Fibroblast of skin of abdomen (primary cell): Measurements from ENCODE around the gene PDE4DIP.
"Not testable (repeated sequence)": the region's sequence is repeated elsewhere in the genome, so short reads cannot be mapped to it uniquely, and the experiment has no call there.

Experiments used
- DNase-seq: peaks from one replicate; pipeline ENCODE4 v3.0.0-alpha.2; 2013

Gene PDE4DIP

GRCh38 chr1:148874408-148875388, 30.5 kb downstream of the PDE4DIP start:
- not testable (repeated sequence) for DNase-seq

DNA sequence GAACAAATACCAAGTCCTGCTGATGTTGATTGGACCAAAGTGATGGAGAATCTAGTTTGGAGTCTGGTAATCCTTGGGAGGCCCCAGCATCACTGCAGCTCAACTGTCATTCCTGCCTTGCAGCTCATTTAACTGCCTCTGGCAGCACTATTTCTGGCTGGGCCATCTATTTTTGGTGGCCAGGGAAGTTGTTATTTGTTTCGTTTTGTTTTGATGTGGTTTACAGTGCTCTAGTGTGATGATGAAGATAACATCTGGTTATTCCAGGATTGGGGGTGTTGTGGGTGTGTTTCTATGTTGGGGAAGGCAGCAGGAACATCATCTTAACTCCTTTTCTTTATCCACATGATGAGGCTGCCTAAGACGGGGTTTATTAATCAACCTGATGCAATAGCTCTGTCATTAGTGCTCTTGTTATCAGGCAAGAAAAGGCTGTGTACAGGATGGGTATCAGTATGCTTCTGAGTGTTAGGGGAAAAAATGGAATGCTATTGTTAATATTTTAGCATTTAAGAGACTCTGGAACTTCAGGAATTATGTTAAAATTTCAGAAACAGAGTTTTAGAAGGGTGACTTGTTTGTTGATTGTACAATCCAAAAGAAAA, 35.7 kb downstream of the PDE4DIP start:
- not testable (repeated sequence) for DNase-seq

DNA sequence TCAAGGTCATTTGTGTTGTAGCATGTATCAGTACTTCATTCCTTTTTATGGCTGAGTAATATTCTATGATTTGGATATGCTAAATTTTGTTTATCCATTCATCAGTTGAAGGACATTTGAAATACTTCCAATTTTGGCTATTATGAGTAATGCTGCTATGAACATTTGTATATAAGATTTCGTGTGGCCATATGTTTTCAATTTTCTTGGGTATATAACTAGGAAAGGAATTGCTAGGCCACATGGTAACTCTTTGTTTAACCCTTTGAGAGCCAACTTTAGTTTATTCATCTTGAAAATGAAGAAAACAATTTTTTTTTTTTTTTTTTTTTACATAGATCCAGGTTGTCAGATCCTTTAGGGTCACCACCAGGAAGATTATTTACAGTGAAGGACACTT, 37.0 kb downstream of the PDE4DIP start:
- DNase-seq: not testable (repeated sequence)

- not testable (repeated sequence) for DNase-seq
Observed at GRCh38 chr1:148885219-148885618, 41.0 kb downstream of the PDE4DIP start.

DNA sequence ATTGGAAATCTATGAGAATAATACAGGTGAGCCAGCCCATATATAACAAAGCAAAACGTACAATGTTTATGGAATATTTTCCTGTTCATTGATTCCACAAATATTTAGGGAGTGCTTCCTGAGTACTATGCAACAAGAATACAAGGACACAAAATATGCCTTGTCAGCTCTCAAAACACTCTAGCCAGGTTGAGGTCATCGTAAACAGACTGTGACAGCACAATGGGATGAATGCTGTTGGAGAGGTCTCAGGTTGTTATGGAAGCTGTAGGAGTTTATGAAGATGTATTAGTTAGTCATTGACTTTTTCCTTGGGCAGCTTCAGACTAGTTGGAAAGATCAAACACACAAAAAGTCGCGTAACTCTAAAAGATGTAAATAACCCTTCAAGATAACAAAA, 42.1 kb downstream of the PDE4DIP start:
- not testable (repeated sequence) for DNase-seq

GRCh38 chr1:148888597-148888996, 44.4 kb downstream of the PDE4DIP start:
- not testable (repeated sequence) for DNase-seq

GRCh38 chr1:148889267-148890074, 45.2 kb downstream of the PDE4DIP start:
- not testable (repeated sequence) for DNase-seq

DNA sequence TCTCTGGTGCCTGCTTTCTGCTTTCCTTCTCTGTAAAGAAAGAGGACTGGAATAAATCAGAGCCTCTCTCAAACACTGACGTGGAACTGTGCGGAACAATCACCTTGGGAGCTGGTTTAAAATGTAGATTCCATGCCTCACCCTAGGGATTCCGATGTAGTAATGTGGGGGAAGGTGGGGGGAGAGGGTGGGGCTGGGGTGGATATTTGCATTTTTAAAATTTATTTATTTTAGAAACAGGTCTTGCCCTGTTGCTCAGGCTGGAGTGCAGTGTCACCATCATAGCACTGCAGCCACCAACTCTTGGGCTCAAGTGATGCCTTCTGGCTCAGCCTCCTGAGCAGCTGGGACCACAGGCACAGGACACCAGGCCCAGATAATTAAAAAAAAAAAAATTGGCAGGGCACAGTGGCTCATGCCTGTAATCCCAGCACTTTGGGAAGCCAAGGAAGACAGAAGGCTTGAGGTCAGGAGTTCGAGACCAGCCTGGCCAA, 45.9 kb downstream of the PDE4DIP start:
- not testable (repeated sequence) for DNase-seq

GRCh38 chr1:148894360-148895352, 50.4 kb downstream of the PDE4DIP start:
- DNase-seq: not testable (repeated sequence)

DNA sequence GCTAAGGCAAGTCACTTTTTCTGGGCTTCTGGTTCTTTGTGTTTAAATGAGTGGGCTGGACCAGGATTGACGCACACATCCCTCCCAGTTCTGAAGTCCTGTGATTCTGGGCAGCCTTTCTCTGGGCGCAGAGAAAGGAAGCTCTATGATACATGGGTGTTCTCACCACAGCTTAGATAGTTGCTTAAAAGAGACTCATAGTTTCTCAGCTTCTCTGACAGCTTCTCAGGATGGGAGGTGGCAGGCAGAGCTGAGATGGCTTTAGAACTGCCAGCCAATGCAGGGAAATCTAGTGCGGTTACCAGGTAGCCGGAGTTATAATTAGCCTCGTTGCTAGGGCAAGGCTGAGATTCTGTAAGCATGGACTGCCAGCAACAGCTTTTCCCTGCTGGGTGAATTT, 55.8 kb downstream of the PDE4DIP start:
- not testable (repeated sequence) for DNase-seq

DNA sequence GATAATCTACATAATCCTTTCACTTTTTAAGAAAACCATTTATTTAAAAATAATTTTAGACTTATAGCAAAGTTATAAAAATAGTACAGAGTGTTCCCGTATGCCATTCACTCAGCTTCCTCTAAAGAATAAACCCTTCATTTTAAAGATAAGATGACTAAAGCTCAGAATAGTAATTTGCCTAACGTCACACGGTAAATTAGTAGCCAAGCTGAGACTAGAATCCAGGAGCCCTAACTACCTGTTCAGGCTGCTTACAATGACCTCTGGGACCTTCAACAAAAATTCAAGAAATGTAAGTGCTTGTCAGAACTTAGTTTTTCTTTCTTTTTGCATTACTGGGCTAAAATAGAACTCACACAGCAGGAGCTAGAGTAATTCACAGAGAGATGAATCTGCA, 56.5 kb downstream of the PDE4DIP start:
- DNase-seq: not testable (repeated sequence)

DNA sequence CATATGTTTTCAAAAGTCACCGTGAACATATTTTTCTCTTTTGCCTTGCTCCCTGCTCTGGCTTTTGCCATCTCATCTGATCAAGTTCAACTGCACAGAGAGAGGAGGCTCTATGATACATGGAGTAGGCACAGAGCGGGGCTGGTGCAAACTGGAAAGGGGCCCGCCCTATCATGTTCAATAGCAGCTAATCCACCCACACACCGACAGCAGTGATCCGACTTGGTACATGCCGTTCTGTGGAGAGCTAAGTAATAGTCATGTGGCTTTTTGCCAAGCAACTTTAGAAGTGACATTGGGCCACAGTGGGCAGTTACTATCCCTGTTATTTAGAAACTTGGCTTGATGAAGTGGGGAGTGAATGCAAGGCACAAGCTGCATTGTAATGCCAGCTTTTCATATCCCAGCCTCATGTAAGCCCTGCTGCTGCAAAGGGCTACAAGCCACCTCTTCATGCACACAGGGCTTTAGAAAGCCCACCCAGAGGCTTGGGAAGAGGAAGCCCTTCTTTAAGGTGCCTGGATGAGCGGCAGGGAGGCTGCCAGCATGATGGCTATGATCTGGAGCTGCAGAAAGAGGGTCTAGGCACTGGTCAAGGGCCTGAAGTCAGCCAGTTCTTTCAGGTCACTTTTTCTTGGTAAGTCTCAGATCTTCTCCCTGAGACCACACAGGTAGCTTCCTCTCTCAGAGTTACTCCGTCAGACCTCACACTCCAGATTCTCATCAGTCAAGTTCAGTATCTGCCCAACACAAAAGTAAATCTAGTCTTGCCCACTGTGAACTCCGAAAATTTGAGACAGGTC, 57.1 kb downstream of the PDE4DIP start:
- not testable (repeated sequence) for DNase-seq

DNA sequence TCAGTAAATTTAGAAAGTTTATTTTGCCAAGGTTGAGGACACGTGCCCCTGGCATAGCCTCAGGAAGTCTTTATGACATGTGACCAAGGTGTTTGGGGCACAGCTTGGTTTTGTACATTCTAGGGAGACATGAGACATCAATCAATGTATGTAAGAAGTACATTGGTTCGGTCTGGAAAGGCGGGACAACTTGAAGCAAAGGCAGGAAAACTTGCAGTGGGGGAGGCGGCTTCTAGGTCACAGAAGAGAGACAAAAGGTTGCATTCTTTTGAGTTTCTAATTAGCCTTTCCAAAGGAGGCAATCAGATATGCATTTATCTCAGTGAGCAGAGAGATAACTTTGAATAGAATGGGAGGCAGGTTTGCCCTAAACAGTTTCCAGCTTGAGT, 57.7 kb downstream of the PDE4DIP start:
- DNase-seq: not testable (repeated sequence)

GRCh38 chr1:148909219-148909826, 65.1 kb downstream of the PDE4DIP start:
- DNase-seq: not testable (repeated sequence)

DNA sequence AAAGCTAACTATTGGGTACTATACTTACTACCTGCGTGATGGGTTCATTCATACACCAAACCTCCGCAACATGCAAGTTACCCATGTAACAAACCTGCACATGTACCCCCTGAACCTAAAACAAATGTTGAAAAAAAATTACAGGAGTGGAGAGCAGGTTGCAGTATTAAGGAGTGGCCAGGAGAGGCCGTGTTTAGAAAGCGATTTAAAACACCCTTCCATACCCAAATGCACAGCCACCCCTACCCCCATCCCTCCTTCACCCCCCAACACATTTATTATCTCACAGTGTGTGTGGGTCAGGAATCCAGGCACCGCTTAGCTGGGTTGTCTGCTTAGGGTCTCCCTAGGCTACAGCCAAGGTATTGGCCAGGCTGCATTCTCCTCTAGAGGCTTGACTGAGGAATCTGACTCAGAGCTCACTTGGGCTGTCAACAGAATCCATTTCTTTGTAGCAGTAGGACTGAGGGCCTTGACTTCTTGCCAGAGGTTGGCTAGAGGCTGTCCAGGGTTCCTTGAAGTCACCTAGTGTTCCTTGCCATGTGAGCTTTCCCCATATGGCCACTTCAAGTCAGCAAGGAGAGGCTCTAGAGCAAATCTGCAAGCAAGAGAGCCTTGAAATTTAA, 67.2 kb downstream of the PDE4DIP start:
- not testable (repeated sequence) for DNase-seq

- DNase-seq: not testable (repeated sequence)
Observed at GRCh38 chr1:148916222-148916621, 72.0 kb downstream of the PDE4DIP start.

DNA sequence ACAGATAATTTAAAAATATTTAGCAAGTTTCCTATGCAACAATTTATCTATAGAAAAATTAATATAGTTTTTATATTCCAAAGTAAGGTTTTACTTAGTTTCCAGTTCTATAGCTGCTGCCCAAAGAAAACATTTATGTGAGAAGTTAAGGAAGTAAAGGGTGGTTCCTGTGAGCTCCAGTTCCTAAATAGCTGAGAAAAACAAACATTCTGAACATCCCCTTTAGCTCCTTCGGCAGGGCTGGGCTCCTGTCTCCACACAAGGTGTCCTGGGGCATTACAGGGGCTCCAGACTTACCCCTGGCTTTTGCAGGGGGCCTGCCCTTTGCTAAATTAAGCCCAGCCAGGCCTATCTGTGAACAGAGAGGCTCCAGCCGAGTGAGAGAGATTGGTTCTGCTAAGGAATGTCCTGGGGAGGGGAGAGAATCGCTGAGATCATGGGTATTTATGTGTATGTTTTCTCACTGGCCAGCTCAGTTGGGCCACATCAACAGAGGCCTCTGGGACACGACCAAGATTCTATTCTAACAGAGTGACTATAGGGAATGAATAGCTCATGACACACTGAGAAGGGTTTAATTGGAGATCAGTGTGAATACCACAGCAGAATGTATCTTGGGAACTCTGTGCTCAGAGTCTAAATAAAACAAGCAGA, 72.6 kb downstream of the PDE4DIP start:
- DNase-seq: not testable (repeated sequence)

GRCh38 chr1:148918836-148919447, 74.7 kb downstream of the PDE4DIP start:
- not testable (repeated sequence) for DNase-seq
